ENCODE results near the gene IL17RC.

IL17RC gene

GRCh38 chr3:9903238-9903624 lies 13.7 kb upstream of the IL17RC start:
- DNase-seq (ENCODE audit: low read depth) = peak; percentile 37

GRCh38 chr3:9903904-9904303 lies 13.0 kb upstream of the IL17RC start:
- no peak for DNase-seq (ENCODE audit: low read depth)
- H3K4me3 ChIP-seq (ENCODE audit: low read length) = no peak overlapping the region

More at GRCh38 chr3:9903238-9903624, 13.7 kb upstream of the IL17RC start:
- peak overlapping the region; percentile 20 for H3K4me3 ChIP-seq (ENCODE audit: low read length)
- no peak for TF ChIP-seq CTCF (conservative IDR thresholded peaks at IDR 0.05; ENCODE audit: low read length)

GRCh38 chr3:9906480-9906879 lies 10.4 kb upstream of the IL17RC start:
- DNase-seq (ENCODE audit: low read depth) = no peak
- no peak for TF ChIP-seq CTCF (conservative IDR thresholded peaks at IDR 0.05; ENCODE audit: low read length)
- H3K4me3 ChIP-seq (ENCODE audit: low read length) = no peak overlapping the region

More at GRCh38 chr3:9903904-9904303, 13.0 kb upstream of the IL17RC start:
- no peak for TF ChIP-seq CTCF (conservative IDR thresholded peaks at IDR 0.05; ENCODE audit: low read length)

GRCh38 chr3:9908286-9908685 lies 8.6 kb upstream of the IL17RC start:
- H3K4me3 ChIP-seq (ENCODE audit: low read length) = no peak overlapping the region
- no peak for TF ChIP-seq CTCF (conservative IDR thresholded peaks at IDR 0.05; ENCODE audit: low read length)
- DNase-seq (ENCODE audit: low read depth) = no peak

- no peak for TF ChIP-seq CTCF (conservative IDR thresholded peaks at IDR 0.05; ENCODE audit: low read length)
- no peak overlapping the region for H3K4me3 ChIP-seq (ENCODE audit: low read length)
- DNase-seq (ENCODE audit: low read depth) = no peak
Observed at GRCh38 chr3:9909221-9910013, 7.5 kb upstream of the IL17RC start.

GRCh38 chr3:9911863-9912262 lies 5.0 kb upstream of the IL17RC start:
- no peak for TF ChIP-seq CTCF (conservative IDR thresholded peaks at IDR 0.05; ENCODE audit: low read length)
- DNase-seq (ENCODE audit: low read depth) = no peak
- no peak overlapping the region for H3K4me3 ChIP-seq (ENCODE audit: low read length)

GRCh38 chr3:9912294-9912935 lies 4.5 kb upstream of the IL17RC start:
- H3K4me3 ChIP-seq (ENCODE audit: low read length) = no peak overlapping the region
- TF ChIP-seq CTCF (conservative IDR thresholded peaks at IDR 0.05; ENCODE audit: low read length) = no peak
- peak; percentile 36 for DNase-seq (ENCODE audit: low read depth)
